Measurements from ENCODE around the gene LRRC42.

The LRRC42 gene

GRCh38 chr1:53929246-53929960 is 16.7 kb upstream of the LRRC42 start:
- no peak for DNase-seq (ENCODE audit: low read depth in 2 of 2)
- H3K4me3 ChIP-seq (replicated peaks in 1 of 2; ENCODE audit: low read depth in 2 of 2, low read length in 2 of 2): no peak overlapping the region
- TF ChIP-seq CTCF (IDR thresholded peaks at IDR 0.05; ENCODE audit: low read depth, low read length): no peak

GRCh38 chr1:53930932-53931331 is 15.2 kb upstream of the LRRC42 start:
- H3K4me3 ChIP-seq (replicated peaks in 1 of 2; ENCODE audit: low read depth in 2 of 2, low read length in 2 of 2): no peak overlapping the region
- no peak for TF ChIP-seq CTCF (IDR thresholded peaks at IDR 0.05; ENCODE audit: low read depth, low read length)
- DNase-seq (ENCODE audit: low read depth in 2 of 2): no peak

GRCh38 chr1:53931523-53931922 is 14.6 kb upstream of the LRRC42 start:
- no peak for TF ChIP-seq CTCF (IDR thresholded peaks at IDR 0.05; ENCODE audit: low read depth, low read length)
- DNase-seq (ENCODE audit: low read depth in 2 of 2): no peak
- H3K4me3 ChIP-seq (replicated peaks in 1 of 2; ENCODE audit: low read depth in 2 of 2, low read length in 2 of 2): no peak overlapping the region

- no peak for TF ChIP-seq CTCF (IDR thresholded peaks at IDR 0.05; ENCODE audit: low read depth, low read length)
- DNase-seq (ENCODE audit: low read depth in 2 of 2): no peak
- no peak overlapping the region for H3K4me3 ChIP-seq (replicated peaks in 1 of 2; ENCODE audit: low read depth in 2 of 2, low read length in 2 of 2)
Measured at GRCh38 chr1:53934170-53934765, 11.9 kb upstream of the LRRC42 start.

- DNase-seq (ENCODE audit: low read depth in 2 of 2): no peak
- H3K4me3 ChIP-seq (replicated peaks in 1 of 2; ENCODE audit: low read depth in 2 of 2, low read length in 2 of 2): no peak overlapping the region
- TF ChIP-seq CTCF (IDR thresholded peaks at IDR 0.05; ENCODE audit: low read depth, low read length): no peak
Measured at GRCh38 chr1:53936430-53936829, 9.7 kb upstream of the LRRC42 start.

- no peak for TF ChIP-seq CTCF (IDR thresholded peaks at IDR 0.05; ENCODE audit: low read depth, low read length)
- DNase-seq (ENCODE audit: low read depth in 2 of 2): peak in 1 of 2 donors; percentile 35
- H3K4me3 ChIP-seq (replicated peaks in 1 of 2; ENCODE audit: low read depth in 2 of 2, low read length in 2 of 2): no peak overlapping the region
Measured at GRCh38 chr1:53938136-53938830, 7.9 kb upstream of the LRRC42 start.

All from cardiac fibroblast (primary cell).